SK-N-MC (cell line): ENCODE data around the gene GJB6.

Experiments
- EZH2 ChIP-seq: fragments of 200-600 bp; sonication (generic); IDR thresholded peaks from one replicate; pipeline ENCODE4 v1.6.1; 2017; ENCODE audit warnings: antibody characterized with exemption
- POLR2AphosphoS5 ChIP-seq: IDR thresholded peaks from 2 replicates; pipeline ENCODE4 v1.6.1; 2012; ENCODE audit warnings: mild to moderate bottlenecking, low read depth, low read length, borderline replicate concordance

DNA sequence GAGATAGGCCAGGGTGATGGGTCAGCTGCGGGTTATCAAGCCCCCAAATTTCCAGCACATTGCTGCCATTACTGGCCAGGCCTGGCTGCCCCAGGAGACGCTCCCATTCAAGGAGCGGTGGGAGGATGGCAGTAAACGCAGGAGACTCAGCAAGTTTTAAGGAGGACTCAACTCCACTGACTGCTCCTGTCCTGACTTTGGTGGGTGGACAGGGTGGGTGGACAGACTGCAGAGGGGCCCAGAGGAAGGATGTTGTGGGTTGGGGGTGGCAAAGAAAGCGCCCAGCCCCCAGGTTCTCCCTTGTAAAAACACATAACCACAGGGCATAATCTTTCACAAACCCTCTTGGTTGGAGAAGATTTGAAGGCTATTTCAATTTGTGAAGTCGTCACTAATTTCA lies 4.4 kb downstream of the GJB6 start:
- TF ChIP-seq EZH2, result no peak
- no peak for TF ChIP-seq POLR2AphosphoS5
